ENCODE results near the gene SCAF1.

SCAF1 gene

DNA sequence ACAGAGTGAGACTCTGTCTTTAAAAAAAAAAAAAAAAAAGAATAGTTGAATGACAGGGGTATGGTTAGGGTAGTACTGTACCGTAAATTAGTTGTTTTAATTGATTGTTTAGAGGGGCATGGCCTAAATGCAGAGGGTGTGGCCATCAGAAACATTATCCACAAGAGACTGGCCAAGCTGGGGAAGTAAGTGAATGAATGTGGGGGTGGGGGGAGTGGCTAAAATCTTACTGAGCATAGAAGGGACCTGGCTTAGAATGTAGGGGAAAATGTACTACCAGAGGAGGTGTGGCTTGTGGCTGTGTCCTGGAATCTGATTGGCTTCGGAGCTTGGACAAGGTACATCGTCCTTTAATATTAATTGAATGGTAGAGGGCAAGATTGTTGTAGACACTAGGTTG lies 27.5 kb downstream of the SCAF1 start:
- no peak for DNase-seq

GRCh38 chr19:49672131-49672919 lies 30.3 kb downstream of the SCAF1 start:
- no peak for DNase-seq

- DNase-seq = no peak
Measured at GRCh38 chr19:49676136-49676783, 34.3 kb downstream of the SCAF1 start.

DNA sequence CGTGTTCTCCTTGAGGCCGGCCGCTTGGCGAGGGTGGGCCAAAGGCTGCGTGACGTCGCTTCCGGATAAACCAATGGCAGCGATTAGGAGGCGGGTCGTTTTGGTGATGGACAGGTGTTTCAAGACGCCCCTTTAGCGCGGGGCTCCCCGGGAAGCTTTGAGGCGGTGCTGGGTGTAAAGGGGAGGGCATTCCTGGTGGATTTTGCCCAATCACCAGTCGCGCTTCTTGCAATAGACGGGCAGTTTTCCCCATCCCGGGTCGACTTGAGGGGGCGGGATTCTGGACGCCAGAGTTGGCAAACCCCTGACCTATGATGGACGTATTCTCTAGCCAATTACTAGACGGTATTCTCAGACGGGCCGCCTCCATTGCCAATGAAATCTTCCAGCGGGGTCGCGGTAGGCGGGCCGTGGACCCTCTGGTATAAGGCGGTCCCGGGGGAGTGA lies 34.8 kb downstream of the SCAF1 start:
- peak; percentile 100 for DNase-seq

- no peak for DNase-seq
Measured at GRCh38 chr19:49677231-49677900, 35.4 kb downstream of the SCAF1 start, which contains the start of gene PRMT1. Gene PRMT1, plus strand, starts transcription at chr19:49677271. Its CDS starts 10 bp downstream, at chr19:49677281.

DNA sequence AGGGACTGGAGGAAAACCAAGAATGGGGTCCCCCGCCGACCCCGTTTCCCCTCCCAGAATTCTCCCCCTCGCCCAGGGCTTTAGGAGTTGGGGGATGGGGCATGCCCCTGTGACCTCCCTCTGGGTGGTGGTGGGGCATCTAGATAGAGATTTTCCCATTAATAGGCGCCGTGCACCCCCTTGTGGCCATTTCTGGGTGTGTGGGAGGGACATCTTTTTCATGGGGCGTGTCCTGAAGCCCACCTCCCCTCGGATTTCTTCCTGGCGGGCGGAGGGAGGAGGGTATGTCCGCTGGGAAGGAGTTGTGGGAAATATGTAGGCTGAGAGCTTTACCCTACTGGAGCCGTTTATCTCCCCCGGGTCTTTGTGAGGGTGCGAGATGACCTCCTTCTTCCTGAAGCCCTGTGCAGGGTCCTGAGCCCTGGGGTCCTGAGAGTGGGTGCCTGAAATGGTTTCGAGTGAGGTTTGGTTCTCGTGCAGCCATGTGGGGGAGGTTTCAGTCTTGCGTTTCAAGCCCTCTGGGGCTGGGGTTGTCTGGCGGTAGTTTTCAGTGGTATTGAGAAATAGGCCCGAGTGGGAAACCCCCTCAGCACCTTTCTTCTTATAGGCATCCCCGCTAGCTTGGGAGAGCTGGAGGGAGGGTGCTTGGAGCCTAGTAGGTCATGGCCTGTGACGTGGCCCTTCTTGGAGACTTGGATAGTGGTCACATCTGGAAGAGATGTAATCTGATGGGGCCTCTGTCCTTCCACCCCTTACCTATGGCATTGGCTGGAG lies 36.1 kb downstream of the SCAF1 start:
- peak; percentile 60 for DNase-seq

DNA sequence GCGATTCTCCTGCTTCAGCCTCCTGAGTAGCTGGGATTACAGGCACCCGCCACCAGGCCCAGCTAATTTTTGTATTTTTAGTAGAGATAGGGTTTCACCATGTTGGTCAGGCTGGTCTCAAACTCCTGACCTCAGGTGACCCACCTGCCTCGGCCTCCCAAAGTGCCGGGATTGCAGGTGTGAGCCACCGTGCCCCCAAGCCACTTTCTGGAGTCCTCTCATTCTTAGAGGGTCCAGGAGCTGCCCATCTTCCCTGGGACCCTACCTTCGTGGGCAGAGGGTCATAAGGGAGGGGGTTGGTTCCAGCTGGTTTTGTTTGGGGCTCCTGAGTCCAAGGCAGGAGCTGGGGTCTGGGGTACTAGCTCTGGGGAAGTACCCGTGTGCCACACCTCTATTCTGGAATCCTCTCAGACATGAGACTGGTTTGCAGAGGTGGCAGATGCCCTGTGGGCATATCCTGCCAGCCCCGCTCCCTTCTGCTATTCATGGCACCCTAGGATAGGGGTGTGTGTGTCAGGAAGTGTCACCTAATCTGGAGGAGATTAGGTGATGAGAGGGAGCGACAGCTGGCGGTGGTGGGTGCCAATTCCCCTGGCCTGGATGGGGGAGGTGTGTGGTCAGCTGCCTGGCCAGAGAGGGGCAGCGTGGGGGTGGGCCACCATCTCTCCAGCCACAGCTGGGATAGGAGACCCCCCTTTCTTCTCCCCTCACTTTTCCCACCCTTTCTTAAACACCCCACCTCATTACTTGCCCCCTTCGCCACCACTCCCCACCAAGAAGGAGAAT lies 37.2 kb downstream of the SCAF1 start:
- no peak for DNase-seq

- no peak for DNase-seq
Measured at GRCh38 chr19:49679771-49680413, 37.9 kb downstream of the SCAF1 start.

- DNase-seq = peak; percentile 79
Measured at GRCh38 chr19:49680421-49681351, 38.7 kb downstream of the SCAF1 start.

DNA sequence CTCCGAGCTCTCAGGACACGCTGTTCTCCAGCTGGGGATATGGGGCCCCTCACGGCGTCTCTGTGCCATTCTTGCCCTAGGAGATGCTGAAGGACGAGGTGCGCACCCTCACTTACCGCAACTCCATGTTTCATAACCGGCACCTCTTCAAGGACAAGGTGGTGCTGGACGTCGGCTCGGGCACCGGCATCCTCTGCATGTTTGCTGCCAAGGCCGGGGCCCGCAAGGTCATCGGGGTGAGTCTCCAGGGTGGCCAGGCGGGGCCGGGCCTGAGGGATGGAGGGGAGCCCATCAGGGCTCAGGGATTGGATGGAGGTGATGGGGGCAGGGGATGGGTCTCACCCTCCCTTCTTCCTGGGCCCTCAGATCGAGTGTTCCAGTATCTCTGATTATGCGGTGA lies 39.8 kb downstream of the SCAF1 start:
- no peak for DNase-seq

DNA sequence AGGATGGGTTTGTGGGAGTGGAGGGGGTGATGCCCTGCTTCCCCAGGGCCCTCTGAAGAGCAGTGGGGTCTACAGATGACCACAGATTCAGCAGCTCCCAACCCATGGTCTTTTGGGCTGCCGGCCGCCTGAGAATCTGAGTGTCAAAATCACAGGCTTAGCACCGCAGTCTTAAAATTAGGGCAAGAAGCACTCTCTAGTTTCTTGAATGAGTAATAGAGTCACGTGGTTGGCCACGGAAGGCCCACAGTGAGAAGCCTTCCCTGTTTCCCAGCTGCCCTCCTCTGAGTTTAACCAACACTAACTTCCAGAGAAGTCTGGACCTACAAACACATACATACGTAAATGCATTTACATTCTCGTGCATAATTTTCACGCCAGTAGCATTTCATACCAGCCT lies 40.3 kb downstream of the SCAF1 start:
- DNase-seq = no peak

DNA sequence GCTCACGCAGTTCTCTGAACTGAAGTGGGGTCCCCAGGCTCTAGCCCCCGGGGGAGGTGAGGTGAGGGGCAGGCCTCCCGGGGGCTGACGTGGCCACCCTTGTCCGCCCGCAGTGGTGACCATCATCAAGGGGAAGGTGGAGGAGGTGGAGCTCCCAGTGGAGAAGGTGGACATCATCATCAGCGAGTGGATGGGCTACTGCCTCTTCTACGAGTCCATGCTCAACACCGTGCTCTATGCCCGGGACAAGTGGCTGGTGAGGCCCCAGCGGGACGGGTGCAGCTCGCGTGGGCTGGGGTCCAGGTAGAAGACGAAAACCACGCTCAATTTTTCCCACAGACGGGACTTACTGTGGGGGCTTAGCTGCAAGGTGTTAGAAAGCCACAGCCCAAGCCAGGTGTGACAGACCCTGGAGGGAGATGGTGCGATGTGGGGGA lies 41.8 kb downstream of the SCAF1 start:
- no peak for DNase-seq

DNA sequence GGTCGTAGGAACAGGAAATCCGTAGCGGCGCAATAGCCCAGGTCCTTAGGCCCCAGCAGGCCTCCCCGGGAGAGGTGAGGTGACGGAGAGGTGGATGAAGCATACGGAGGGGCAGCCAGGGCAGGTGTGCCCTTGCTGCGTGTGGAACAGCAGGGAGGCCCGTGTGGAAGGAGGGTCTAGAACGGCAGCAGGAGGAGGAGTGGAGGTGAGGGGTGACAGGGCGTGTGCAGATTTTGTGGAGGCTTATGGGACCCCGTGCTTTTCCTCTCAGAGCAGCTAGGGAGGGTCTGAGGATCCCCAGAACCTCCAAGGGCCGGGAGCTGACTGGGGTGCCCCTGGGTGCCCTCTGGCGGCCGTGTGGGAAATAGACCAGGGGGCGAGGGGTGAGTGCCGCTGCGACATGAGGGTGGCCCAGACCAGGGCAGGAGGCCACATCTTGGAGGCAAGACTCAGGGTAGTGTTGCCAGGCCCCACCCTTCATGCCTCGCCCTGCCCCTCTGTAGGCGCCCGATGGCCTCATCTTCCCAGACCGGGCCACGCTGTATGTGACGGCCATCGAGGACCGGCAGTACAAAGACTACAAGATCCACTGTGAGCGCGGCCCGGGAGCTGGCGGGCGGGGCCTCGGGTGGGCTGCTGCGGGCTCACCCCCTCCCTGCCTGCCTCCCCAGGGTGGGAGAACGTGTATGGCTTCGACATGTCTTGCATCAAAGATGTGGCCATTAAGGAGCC lies 42.4 kb downstream of the SCAF1 start:
- DNase-seq = no peak

GRCh38 chr19:49684983-49685553 lies 43.1 kb downstream of the SCAF1 start:
- DNase-seq = no peak

GRCh38 chr19:49685845-49686332 lies 43.9 kb downstream of the SCAF1 start:
- no peak for DNase-seq

GRCh38 chr19:49686503-49687088 lies 44.6 kb downstream of the SCAF1 start:
- no peak for DNase-seq

- no peak for DNase-seq
Measured at GRCh38 chr19:49687150-49687549, 45.1 kb downstream of the SCAF1 start.

DNA sequence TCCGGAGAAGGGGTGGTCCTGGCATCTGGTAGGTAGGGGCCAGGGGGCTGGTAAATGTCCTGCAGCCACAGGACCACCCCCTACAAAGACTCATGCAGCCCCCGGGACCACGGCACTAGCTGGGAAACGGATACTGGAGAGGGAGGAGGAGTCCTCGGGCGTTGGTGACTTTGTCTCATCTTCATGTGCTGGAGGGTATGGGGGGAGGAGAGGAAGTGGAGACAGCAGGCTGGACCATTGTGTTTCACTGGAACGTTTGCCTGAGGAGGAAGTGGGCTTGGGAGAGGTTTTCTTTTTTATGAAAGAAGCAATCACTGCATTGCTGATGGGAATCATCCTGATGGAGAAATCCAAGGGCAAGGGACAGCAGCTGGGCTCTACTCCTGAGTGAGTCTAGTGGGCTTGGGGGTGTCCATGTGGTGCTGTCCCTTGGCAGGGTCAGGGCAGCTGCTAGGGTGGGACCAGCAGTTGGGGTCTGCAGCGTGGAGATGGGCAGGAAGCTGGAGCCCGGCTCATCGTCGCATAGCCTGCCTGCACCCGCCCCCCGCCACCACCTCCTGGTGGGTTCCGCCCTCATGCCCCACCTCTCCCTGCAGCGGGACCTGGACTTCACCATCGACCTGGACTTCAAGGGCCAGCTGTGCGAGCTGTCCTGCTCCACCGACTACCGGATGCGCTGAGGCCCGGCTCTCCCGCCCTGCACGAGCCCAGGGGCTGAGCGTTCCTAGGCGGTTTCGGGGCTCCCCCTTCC lies 45.7 kb downstream of the SCAF1 start:
- no peak for DNase-seq

Data from NCI-H2107 (cell line).